ENCODE measurements around the gene CLDN22. TPM values are rescaled to one million over a fixed set of nuclear protein-coding genes. Genes with fewer than 3 reads are reported as not detected.

Gene CLDN22
- total RNA-seq, 1 donor from 2014 or later = not detected

DNA sequence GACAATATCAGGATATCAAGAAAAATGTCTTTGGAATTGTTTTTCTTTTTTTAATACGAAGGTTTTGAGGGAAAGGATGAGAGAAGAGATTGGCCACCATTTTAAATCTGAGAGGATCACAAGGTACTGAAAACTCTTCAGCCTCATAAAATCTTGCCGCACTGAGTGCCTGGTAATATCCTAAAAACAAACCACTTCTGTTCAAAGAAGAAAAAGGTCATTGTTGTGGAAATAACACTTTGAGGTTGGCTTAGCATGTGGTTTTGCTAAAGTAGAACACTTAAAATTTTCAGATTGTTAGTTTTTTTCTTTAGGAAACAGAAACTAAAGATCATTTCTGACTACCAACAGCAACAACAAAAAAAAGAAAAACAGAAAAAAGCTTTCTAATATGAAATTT is 1.0 kb upstream of the CLDN22 start:
- Mint-ChIP-seq H3K9me3 (peaks cover 3% of the 10 kb centered on the region), H3K36me3 (ENCODE audit: low read depth) (peaks cover 4% of the 10 kb centered on the region), H3K4me1 (peaks cover 30% of the 10 kb centered on the region), H3K27ac (ENCODE audit: unreplicated experiment) (no peak overlapping the region), H3K27me3 (ENCODE audit: low read depth) (no peaks in the 10 kb centered on the region), H3K4me3 (no peak overlapping the region)
- TF ChIP-seq, protein P1, sequence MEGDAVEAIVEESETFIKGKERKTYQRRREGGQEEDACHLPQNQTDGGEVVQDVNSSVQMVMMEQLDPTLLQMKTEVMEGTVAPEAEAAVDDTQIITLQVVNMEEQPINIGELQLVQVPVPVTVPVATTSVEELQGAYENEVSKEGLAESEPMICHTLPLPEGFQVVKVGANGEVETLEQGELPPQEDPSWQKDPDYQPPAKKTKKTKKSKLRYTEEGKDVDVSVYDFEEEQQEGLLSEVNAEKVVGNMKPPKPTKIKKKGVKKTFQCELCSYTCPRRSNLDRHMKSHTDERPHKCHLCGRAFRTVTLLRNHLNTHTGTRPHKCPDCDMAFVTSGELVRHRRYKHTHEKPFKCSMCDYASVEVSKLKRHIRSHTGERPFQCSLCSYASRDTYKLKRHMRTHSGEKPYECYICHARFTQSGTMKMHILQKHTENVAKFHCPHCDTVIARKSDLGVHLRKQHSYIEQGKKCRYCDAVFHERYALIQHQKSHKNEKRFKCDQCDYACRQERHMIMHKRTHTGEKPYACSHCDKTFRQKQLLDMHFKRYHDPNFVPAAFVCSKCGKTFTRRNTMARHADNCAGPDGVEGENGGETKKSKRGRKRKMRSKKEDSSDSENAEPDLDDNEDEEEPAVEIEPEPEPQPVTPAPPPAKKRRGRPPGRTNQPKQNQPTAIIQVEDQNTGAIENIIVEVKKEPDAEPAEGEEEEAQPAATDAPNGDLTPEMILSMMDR (conservative IDR thresholded peaks at IDR 0.05) = no peak
- DNase-seq (ENCODE audit: low read depth, low spot score) = no peak

DNA sequence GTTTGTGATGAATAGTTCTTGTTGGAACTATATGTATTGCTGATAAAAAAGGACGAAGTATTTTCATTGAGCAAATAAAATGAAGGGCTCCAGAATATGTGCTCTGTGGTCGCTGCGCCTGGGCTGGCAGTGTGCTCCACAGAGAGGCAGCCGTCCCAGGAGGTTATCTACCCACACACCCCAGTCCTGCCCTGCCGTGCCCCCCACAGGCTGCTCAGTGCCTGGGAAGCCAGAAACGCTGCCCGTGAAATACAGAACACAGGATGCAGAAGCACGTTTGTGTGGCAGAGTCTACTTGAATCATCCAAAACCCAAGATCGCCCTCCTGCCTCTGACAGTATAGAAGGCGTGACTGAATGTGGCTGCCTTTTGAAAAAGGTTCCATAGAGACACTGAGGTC is 1.4 kb downstream of the CLDN22 start:
- Mint-ChIP-seq H3K4me3 (no peak overlapping the region), H3K27ac (ENCODE audit: unreplicated experiment) (no peak overlapping the region), H3K4me1 (peaks cover 30% of the 10 kb centered on the region), H3K36me3 (ENCODE audit: low read depth) (peaks cover 10% of the 10 kb centered on the region), H3K27me3 (ENCODE audit: low read depth) (no peaks in the 10 kb centered on the region), H3K9me3 (no peaks in the 10 kb centered on the region)
- no peak for DNase-seq (ENCODE audit: low read depth, low spot score)
- TF ChIP-seq, protein P1 (conservative IDR thresholded peaks at IDR 0.05) = no peak

DNA sequence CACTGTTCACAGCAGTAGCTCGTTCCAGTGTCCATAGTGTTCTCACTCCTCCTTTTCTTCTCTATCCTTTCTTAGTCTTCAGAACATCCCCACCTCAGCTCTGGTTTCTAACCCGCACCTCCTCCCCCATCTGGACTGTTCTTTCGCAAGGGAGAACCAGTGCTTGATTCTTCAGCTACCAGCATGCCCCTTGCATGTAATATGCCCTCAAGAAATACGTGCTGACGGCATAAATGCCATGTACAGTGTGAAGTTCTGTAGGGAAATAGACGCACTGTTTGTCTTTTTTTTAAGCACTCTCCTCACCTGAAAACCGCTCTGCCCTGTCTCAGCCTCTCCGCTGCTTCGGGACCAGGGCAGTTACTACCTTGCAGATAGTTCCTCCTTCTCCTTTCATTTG is 5.3 kb downstream of the CLDN22 start:
- Mint-ChIP-seq H3K27ac (ENCODE audit: unreplicated experiment) (peak overlapping the region; percentile 90), H3K36me3 (ENCODE audit: low read depth) (peaks cover 16% of the 10 kb centered on the region), H3K4me3 (no peak overlapping the region), H3K4me1 (no peaks in the 10 kb centered on the region), H3K9me3 (no peaks in the 10 kb centered on the region), H3K27me3 (ENCODE audit: low read depth) (no peaks in the 10 kb centered on the region)
- TF ChIP-seq, protein P1 (conservative IDR thresholded peaks at IDR 0.05) = no peak
- no peak for DNase-seq (ENCODE audit: low read depth, low spot score)

DNA sequence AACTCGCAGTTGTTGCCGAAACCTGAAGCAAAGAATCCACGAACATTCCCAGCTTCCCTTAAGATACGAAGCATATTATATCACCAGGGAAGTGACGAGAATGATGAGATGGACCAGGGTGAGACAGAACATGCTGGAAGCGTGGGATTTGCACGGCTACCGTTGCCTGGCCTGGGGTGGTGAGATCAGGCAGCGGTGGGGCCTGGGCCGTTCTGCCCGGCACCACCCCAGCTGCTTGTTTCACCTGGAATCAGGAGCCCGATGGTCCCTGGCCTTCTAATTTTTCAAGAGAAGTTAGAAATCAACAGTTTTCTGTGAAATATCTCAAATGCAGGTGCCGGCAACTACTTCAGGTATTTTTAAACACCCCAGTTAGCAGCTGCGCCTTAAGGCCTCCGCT is 5.7 kb downstream of the CLDN22 start:
- TF ChIP-seq, protein P1 (conservative IDR thresholded peaks at IDR 0.05) = no peak
- no peaks in the 10 kb centered on the region for H3K4me1 Mint-ChIP-seq
- H3K4me3 Mint-ChIP-seq = no peak overlapping the region
- no peaks in the 10 kb centered on the region for H3K27me3 Mint-ChIP-seq (ENCODE audit: low read depth)
- no peak for DNase-seq (ENCODE audit: low read depth, low spot score)
- H3K27ac Mint-ChIP-seq (ENCODE audit: unreplicated experiment) = no peak overlapping the region
- no peaks in the 10 kb centered on the region for H3K9me3 Mint-ChIP-seq
- H3K36me3 Mint-ChIP-seq (ENCODE audit: low read depth) = peaks cover 16% of the 10 kb centered on the region

DNA sequence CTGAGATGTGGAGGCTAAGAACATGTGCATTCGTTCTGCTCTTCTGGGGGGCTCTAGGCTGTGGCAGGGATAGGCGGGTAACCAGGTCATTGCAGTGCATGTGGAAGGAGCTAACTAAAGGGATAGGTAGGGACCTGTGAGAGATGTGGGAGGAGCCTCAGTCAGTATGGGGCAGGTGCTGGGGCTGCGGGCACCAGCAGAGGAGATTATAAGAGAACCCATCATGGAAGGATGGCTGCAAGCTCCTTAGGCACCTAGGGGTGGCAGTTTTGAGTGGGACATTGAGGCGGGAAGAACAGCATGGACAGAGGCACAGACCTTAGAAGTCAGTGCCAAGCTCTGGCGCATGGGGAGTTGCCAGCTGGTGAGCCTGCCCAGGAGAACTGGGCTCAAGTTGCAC is 7.2 kb downstream of the CLDN22 start:
- Mint-ChIP-seq H3K4me1 (no peaks in the 10 kb centered on the region), H3K27ac (ENCODE audit: unreplicated experiment) (peak overlapping the region; percentile 86), H3K36me3 (ENCODE audit: low read depth) (peaks cover 20% of the 10 kb centered on the region), H3K9me3 (no peaks in the 10 kb centered on the region), H3K4me3 (no peak overlapping the region), H3K27me3 (ENCODE audit: low read depth) (no peaks in the 10 kb centered on the region)
- no peak for DNase-seq (ENCODE audit: low read depth, low spot score)
- TF ChIP-seq, protein P1 (conservative IDR thresholded peaks at IDR 0.05) = no peak

DNA sequence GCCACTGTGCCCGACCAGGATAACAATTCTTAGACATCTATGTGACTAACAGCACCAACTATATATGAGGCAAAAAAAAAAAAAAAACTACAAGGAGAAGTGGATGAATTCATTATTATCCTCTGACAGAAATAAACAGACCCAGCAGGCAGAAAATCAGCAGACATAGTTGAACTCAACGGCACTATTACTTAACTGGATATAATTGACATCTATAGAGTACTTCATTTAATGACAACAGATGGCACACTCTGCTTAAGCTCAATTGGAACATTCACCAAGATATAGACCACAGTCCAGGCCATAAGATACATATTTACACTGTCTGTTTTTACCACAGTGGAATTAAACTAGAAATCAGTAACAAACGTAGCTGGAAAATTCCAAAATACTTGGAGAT is 13.3 kb downstream of the CLDN22 start:
- TF ChIP-seq, protein P1 (conservative IDR thresholded peaks at IDR 0.05) = no peak
- H3K27ac Mint-ChIP-seq (ENCODE audit: unreplicated experiment) = no peak overlapping the region
- no peak overlapping the region for H3K4me3 Mint-ChIP-seq
- no peaks in the 10 kb centered on the region for H3K27me3 Mint-ChIP-seq (ENCODE audit: low read depth)
- no peak for DNase-seq (ENCODE audit: low read depth, low spot score)
- H3K4me1 Mint-ChIP-seq = peaks cover 13% of the 10 kb centered on the region
- H3K9me3 Mint-ChIP-seq = no peaks in the 10 kb centered on the region
- H3K36me3 Mint-ChIP-seq (ENCODE audit: low read depth) = peaks cover 13% of the 10 kb centered on the region

All from neural crest cell (in vitro differentiated cells).